NCI-H345 (cell line): ENCODE measurements around the gene TJP3.
"Not testable (repeated sequence)": the region's sequence is repeated elsewhere in the genome, so short reads cannot be mapped to it uniquely, and the experiment has no call there.

Experiments
- DNase-seq: peaks from one replicate; lab custom pipeline; 2025; lab: John Stamatoyannopoulos, UW

TJP3 gene

GRCh38 chr19:3745363-3746045, 37.3 kb downstream of the TJP3 start:
- no peak for DNase-seq

- DNase-seq = no peak
Measured at GRCh38 chr19:3746371-3747056, 38.3 kb downstream of the TJP3 start.

- no peak for DNase-seq
Measured at GRCh38 chr19:3748965-3749364, 40.8 kb downstream of the TJP3 start.

GRCh38 chr19:3750211-3750610, 42.0 kb downstream of the TJP3 start:
- DNase-seq = no peak

GRCh38 chr19:3751236-3751635, 43.1 kb downstream of the TJP3 start:
- DNase-seq = no peak

GRCh38 chr19:3752492-3752891, 44.3 kb downstream of the TJP3 start:
- DNase-seq = no peak

- DNase-seq = no peak
Measured at GRCh38 chr19:3753631-3754410, 45.6 kb downstream of the TJP3 start.

- DNase-seq = not testable (repeated sequence)
Measured at GRCh38 chr19:3757705-3758104, 49.5 kb downstream of the TJP3 start.

GRCh38 chr19:3758297-3758696, 50.1 kb downstream of the TJP3 start:
- DNase-seq = not testable (repeated sequence)

- no peak for DNase-seq
Measured at GRCh38 chr19:3759482-3760254, 51.5 kb downstream of the TJP3 start.

GRCh38 chr19:3760871-3761361, 52.7 kb downstream of the TJP3 start:
- DNase-seq = no peak

- peak; percentile 94 for DNase-seq
Measured at GRCh38 chr19:3761382-3762129, 53.4 kb downstream of the TJP3 start, which contains the start of gene APBA3. APBA3 (minus strand) TSS chr19:3761692; CDS start chr19:3760264, 1,428 bp downstream.

GRCh38 chr19:3762130-3762473, 53.9 kb downstream of the TJP3 start:
- DNase-seq = no peak

GRCh38 chr19:3762501-3763459, 54.6 kb downstream of the TJP3 start, which contains the start of gene MRPL54:
MRPL54 (plus strand) TSS chr19:3762682; CDS start chr19:3762701, 19 bp downstream.
- DNase-seq = peak; percentile 99

- DNase-seq = no peak
Measured at GRCh38 chr19:3765121-3765520, 56.9 kb downstream of the TJP3 start.

GRCh38 chr19:3765757-3766156, 57.6 kb downstream of the TJP3 start:
- DNase-seq = not testable (repeated sequence)

- no peak for DNase-seq
Measured at GRCh38 chr19:3766520-3766919, 58.3 kb downstream of the TJP3 start.

GRCh38 chr19:3767050-3767449, 58.9 kb downstream of the TJP3 start:
- no peak for DNase-seq

- no peak for DNase-seq
Measured at GRCh38 chr19:3768015-3768747, 60.0 kb downstream of the TJP3 start.
